ENCODE measurements around the gene CROCC2.

Gene CROCC2

GRCh38 chr2:240905176-240905781, 857 bp upstream of the CROCC2 start:
- no peak for DNase-seq (ENCODE audit: low spot score)

GRCh38 chr2:240906911-240907590, 915 bp downstream of the CROCC2 start:
- DNase-seq (ENCODE audit: low spot score): no peak

GRCh38 chr2:240909216-240909974, 3.3 kb downstream of the CROCC2 start:
- DNase-seq (ENCODE audit: low spot score): no peak

- DNase-seq (ENCODE audit: low spot score): no peak
Observed at GRCh38 chr2:240911641-240912265, 5.6 kb downstream of the CROCC2 start.

- DNase-seq (ENCODE audit: low spot score): no peak
Observed at GRCh38 chr2:240912878-240913809, 7.0 kb downstream of the CROCC2 start.

- DNase-seq (ENCODE audit: low spot score): peak; percentile 50
Observed at GRCh38 chr2:240913810-240914644, 7.9 kb downstream of the CROCC2 start.

GRCh38 chr2:240914645-240915525, 8.7 kb downstream of the CROCC2 start:
- no peak for DNase-seq (ENCODE audit: low spot score)

- no peak for DNase-seq (ENCODE audit: low spot score)
Observed at GRCh38 chr2:240915526-240916341, 9.6 kb downstream of the CROCC2 start.

- DNase-seq (ENCODE audit: low spot score): no peak
Observed at GRCh38 chr2:240916571-240917008, 10.5 kb downstream of the CROCC2 start.

GRCh38 chr2:240917009-240917683, 11.0 kb downstream of the CROCC2 start:
- no peak for DNase-seq (ENCODE audit: low spot score)

- no peak for DNase-seq (ENCODE audit: low spot score)
Observed at GRCh38 chr2:240917684-240918257, 11.6 kb downstream of the CROCC2 start.

- no peak for DNase-seq (ENCODE audit: low spot score)
Observed at GRCh38 chr2:240918258-240919091, 12.3 kb downstream of the CROCC2 start.

- DNase-seq (ENCODE audit: low spot score): no peak
Observed at GRCh38 chr2:240919161-240919781, 13.1 kb downstream of the CROCC2 start.

- DNase-seq (ENCODE audit: low spot score): no peak
Observed at GRCh38 chr2:240919786-240920782, 13.9 kb downstream of the CROCC2 start.

GRCh38 chr2:240920783-240921231, 14.7 kb downstream of the CROCC2 start:
- no peak for DNase-seq (ENCODE audit: low spot score)
